BJ (cell line): Measurements from ENCODE around the gene NRIP1. TPM values are rescaled to one million over a fixed set of nuclear protein-coding genes. Genes with fewer than 3 reads are reported as not detected.

Experiments used
- CTCF ChIA-PET: fragments of 350-600 bp; formaldehyde crosslinking; extraction: SDS; loops from one replicate; lab custom pipeline; 2021; ENCODE audit warnings: antibody characterized with exemption, inconsistent platforms; lab: Yijun Ruan, JAX
- POLR2A ChIA-PET: fragments of 300-600 bp; sonication (Branson Sonifier 250); formaldehyde crosslinking; extraction: SDS; loops from one replicate; lab custom pipeline; 2021; ENCODE audit warnings: antibody characterized with exemption; lab: Charles Lee
- DNase-seq: peaks from one replicate; pipeline ENCODE4 v3.0.0-alpha.2; 2011; ENCODE audit warnings: low read depth
- H3K27me3 ChIP-seq: 2 replicates; pipeline ENCODE4 v1.6.0; 2011; ENCODE audit warnings: low read length; ENCODE audit not compliant: control insufficient read depth, insufficient read depth
- H3K36me3 ChIP-seq: 2 replicates; pipeline ENCODE4 v1.5.1; 2011; ENCODE audit warnings: low read length; ENCODE audit not compliant: control insufficient read depth, insufficient read depth
- H3K4me3 ChIP-seq: 2 replicates; pipeline ENCODE4 v1.5.1; 2011; ENCODE audit warnings: low read depth, mild to moderate bottlenecking, control low read depth, low read length
- CTCF ChIP-seq: IDR thresholded peaks from 2 replicates; pipeline ENCODE4 v1.5.1; 2011; ENCODE audit warnings: low read depth, mild to moderate bottlenecking, control low read depth, inconsistent platforms, low read length, moderate library complexity; ENCODE audit not compliant: insufficient read depth
- polyA plus RNA-seq: library from polyadenylated mRNA; depleted of rRNA; stranded (reverse); fragments of >200 nt; gene quantifications from 2 replicates; pipeline ENCODE4 v1.2.3, GENCODE V29; 2011

The NRIP1 gene
- polyA plus RNA-seq, 1 experiment, result 5.2 TPM

- TF ChIP-seq CTCF, result no peak
- DNase-seq, result no peak
- Histone ChIP-seq H3K27me3 (no peaks in the 10 kb centered on the region), H3K4me3 (no peak overlapping the region), H3K36me3 (no peaks in the 10 kb centered on the region; the same call in 1 of the 2 replicates)
- ChIA-PET POLR2A (no interaction called here), CTCF (interaction anchor here (0.6 to 1.0 kb wide), 2 partner anchors 29 to 114 kb away, joined by 3 to 4 read pairs; no protein-coding TSS in a partner anchor)
Observed at GRCh38 chr21:14982336-14982735, 82.5 kb downstream of the NRIP1 start.

GRCh38 chr21:14981246-14981645 is 83.6 kb downstream of the NRIP1 start:
- Histone ChIP-seq H3K27me3 (no peaks in the 10 kb centered on the region), H3K36me3 (no peaks in the 10 kb centered on the region; the same call in 1 of the 2 replicates), H3K4me3 (no peak overlapping the region)
- no peak for DNase-seq
- ChIA-PET CTCF (no interaction called here), POLR2A (no interaction called here)
- TF ChIP-seq CTCF, result no peak

GRCh38 chr21:14979264-14979663 is 85.5 kb downstream of the NRIP1 start:
- no peak for TF ChIP-seq CTCF
- Histone ChIP-seq H3K4me3 (no peak overlapping the region), H3K27me3 (no peaks in the 10 kb centered on the region), H3K36me3 (no peaks in the 10 kb centered on the region; the same call in 1 of the 2 replicates)
- POLR2A ChIA-PET, result no interaction called here
- CTCF ChIA-PET, result no interaction called here
- no peak for DNase-seq

GRCh38 chr21:14977814-14978213 is 87.0 kb downstream of the NRIP1 start:
- no peaks in the 10 kb centered on the region for H3K27me3 ChIP-seq
- ChIA-PET POLR2A (no interaction called here), CTCF (no interaction called here)
- TF ChIP-seq CTCF, result no peak
- H3K36me3 ChIP-seq, result no peaks in the 10 kb centered on the region
- no peak overlapping the region for H3K4me3 ChIP-seq
- no peak for DNase-seq

- Histone ChIP-seq H3K36me3 (no peaks in the 10 kb centered on the region), H3K4me3 (no peak overlapping the region), H3K27me3 (no peaks in the 10 kb centered on the region)
- DNase-seq, result no peak
- CTCF ChIA-PET, result no interaction called here
- no peak for TF ChIP-seq CTCF
- POLR2A ChIA-PET, result no interaction called here
Observed at GRCh38 chr21:14975136-14975919, 89.5 kb downstream of the NRIP1 start.
